HEK293 (cell line): ENCODE results near the gene TRPM8.
A peak's percentile ranks its signal among the peaks of the same experiment; 100 is the strongest.

Experiments used
- KLF9 ChIP-seq: fragments of 450-650 bp; formaldehyde crosslinking; IDR thresholded peaks from 2 replicates; pipeline ENCODE4 v1.5.1; 2016; ENCODE audit warnings: missing biosample characterization, missing genetic modification characterization, low read depth
- MYNN ChIP-seq: fragments of 450-650 bp; formaldehyde crosslinking; IDR thresholded peaks from 2 replicates; pipeline ENCODE4 v1.5.1; 2016; ENCODE audit warnings: missing biosample characterization, missing genetic modification characterization, borderline replicate concordance
- MZF1 ChIP-seq: fragments of 450-650 bp; formaldehyde crosslinking; IDR thresholded peaks from 2 replicates; pipeline ENCODE4 v1.5.1; 2017; ENCODE audit warnings: missing biosample characterization, missing genetic modification characterization, borderline replicate concordance
- PRDM2 ChIP-seq: fragments of 450-650 bp; formaldehyde crosslinking; IDR thresholded peaks from 2 replicates; pipeline ENCODE4 v1.5.1; 2016; ENCODE audit warnings: missing biosample characterization, missing genetic modification characterization, borderline replicate concordance
- SETDB1 ChIP-seq: IDR thresholded peaks from one replicate; pipeline ENCODE4 v1.6.1; 2017; ENCODE audit warnings: mild to moderate bottlenecking, low read length, moderate library complexity, mixed read lengths; ENCODE audit not compliant: insufficient read length
- YY1 ChIP-seq: fragments of 450-650 bp; formaldehyde crosslinking; IDR thresholded peaks from 2 replicates; pipeline ENCODE4 v1.5.1; 2018; ENCODE audit warnings: missing biosample characterization, missing genetic modification characterization
- ZFHX2 ChIP-seq: fragments of 450-650 bp; formaldehyde crosslinking; conservative IDR thresholded peaks from 2 replicates; pipeline ENCODE4 v1.5.1; 2016; ENCODE audit warnings: missing biosample characterization, missing genetic modification characterization
- ZNF148 ChIP-seq: fragments of 450-650 bp; formaldehyde crosslinking; IDR thresholded peaks from 2 replicates; pipeline ENCODE4 v1.5.0; 2017; ENCODE audit warnings: missing biosample characterization, missing genetic modification characterization, borderline replicate concordance
- ZNF155 ChIP-seq: fragments of 450-650 bp; formaldehyde crosslinking; IDR thresholded peaks from 2 replicates; pipeline ENCODE4 v1.5.1; 2016; ENCODE audit warnings: missing biosample characterization, missing genetic modification characterization
- ZNF302 ChIP-seq: fragments of 450-650 bp; formaldehyde crosslinking; IDR thresholded peaks from 2 replicates; pipeline ENCODE4 v1.5.1; 2016; ENCODE audit warnings: missing biosample characterization, missing genetic modification characterization, low read depth
- ZNF335 ChIP-seq: fragments of 450-650 bp; formaldehyde crosslinking; conservative IDR thresholded peaks from 2 replicates; pipeline ENCODE4 v1.5.1; 2016; ENCODE audit warnings: missing biosample characterization, missing genetic modification characterization
- ZNF341 ChIP-seq: fragments of 450-650 bp; formaldehyde crosslinking; IDR thresholded peaks from 2 replicates; pipeline ENCODE4; 2016; ENCODE audit warnings: low read depth, missing biosample characterization, missing genetic modification characterization
- ZNF449 ChIP-seq: fragments of 450-650 bp; formaldehyde crosslinking; IDR thresholded peaks from 2 replicates; pipeline ENCODE4 v1.5.1; 2017; ENCODE audit warnings: missing biosample characterization, mild to moderate bottlenecking, missing genetic modification characterization, moderate library complexity
- ZNF501 ChIP-seq: fragments of 450-650 bp; formaldehyde crosslinking; IDR thresholded peaks from 2 replicates; pipeline ENCODE4 v1.5.1; 2016; ENCODE audit warnings: missing biosample characterization, missing genetic modification characterization
- ZNF544 ChIP-seq: fragments of 450-650 bp; formaldehyde crosslinking; IDR thresholded peaks from 2 replicates; pipeline ENCODE4 v1.5.0; 2017; ENCODE audit warnings: missing biosample characterization, missing genetic modification characterization
- ZNF571 ChIP-seq: fragments of 450-650 bp; formaldehyde crosslinking; IDR thresholded peaks from 2 replicates; pipeline ENCODE4 v1.5.0; 2017; ENCODE audit warnings: missing biosample characterization, missing genetic modification characterization
- ZNF626 ChIP-seq: fragments of 450-650 bp; sonication (Bioruptor Pico); formaldehyde crosslinking; IDR thresholded peaks from 2 replicates; pipeline ENCODE4 v1.5.1; 2018; ENCODE audit warnings: missing biosample characterization, missing genetic modification characterization, inconsistent platforms
- ZNF747 ChIP-seq: fragments of 450-650 bp; formaldehyde crosslinking; IDR thresholded peaks from 2 replicates; pipeline ENCODE4 v1.5.1; 2016; ENCODE audit warnings: missing biosample characterization, missing genetic modification characterization
- ZNF792 ChIP-seq: fragments of 450-650 bp; formaldehyde crosslinking; IDR thresholded peaks from 2 replicates; pipeline ENCODE4 v1.5.1; 2016; ENCODE audit warnings: missing biosample characterization, missing genetic modification characterization
- ZSCAN4 ChIP-seq: fragments of 450-650 bp; formaldehyde crosslinking; IDR thresholded peaks from 2 replicates; pipeline ENCODE4 v1.5.1; 2017; ENCODE audit warnings: missing biosample characterization, missing genetic modification characterization
- TF ChIP-seq, protein P1 (sequence below): fragments of 450-650 bp; formaldehyde crosslinking; IDR thresholded peaks from 2 replicates; pipeline ENCODE4 v1.5.1; 2016; ENCODE audit warnings: missing biosample characterization, missing genetic modification characterization
- TF ChIP-seq, protein P2 (sequence below): fragments of 450-650 bp; formaldehyde crosslinking; IDR thresholded peaks from 2 replicates; pipeline ENCODE4 v1.5.1; 2016; ENCODE audit warnings: missing biosample characterization, missing genetic modification characterization

Gene TRPM8

DNA sequence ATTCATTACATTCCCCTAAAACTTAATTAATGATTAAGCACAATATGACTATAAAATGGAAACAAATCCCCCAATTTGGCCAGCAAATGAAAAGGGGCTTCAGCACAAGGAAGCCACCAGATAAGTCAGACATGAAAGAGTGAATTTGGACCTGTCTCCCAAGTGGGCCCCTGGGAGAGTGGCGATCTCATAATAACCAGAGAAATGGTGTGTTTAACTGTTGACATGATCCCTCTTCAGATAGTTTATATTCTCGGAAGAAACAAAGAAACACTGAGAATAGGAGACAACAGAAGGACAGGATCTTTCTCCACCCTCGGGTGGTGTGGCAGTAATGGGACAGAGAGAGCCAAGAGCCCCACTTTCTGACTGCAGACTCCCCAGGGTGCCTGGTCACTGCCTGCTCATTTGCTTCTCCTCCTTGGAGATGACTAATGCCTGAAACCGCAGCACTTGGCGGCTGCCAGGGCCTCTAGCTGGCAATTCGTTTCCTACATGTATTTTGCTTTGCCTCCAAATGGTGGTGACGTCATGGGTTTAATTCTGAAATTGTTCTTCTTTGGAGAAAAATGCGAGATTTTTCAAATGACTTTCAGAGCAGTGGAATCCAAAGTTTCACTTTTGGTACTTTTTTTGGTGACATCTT, 86.9 kb downstream of the TRPM8 start (continued):
- no peak for TF ChIP-seq ZSCAN4
- TF ChIP-seq ZNF148 (tag by site-specific recombination) = no peak
- TF ChIP-seq ZNF747 (tag by site-specific recombination) = no peak
- no peak for TF ChIP-seq PRDM2 (tag by site-specific recombination)
- TF ChIP-seq ZNF335 = peak; percentile 69
- no peak for TF ChIP-seq ZNF626 (tag by site-specific recombination)
- no peak for TF ChIP-seq ZNF544 (tag by site-specific recombination)
- no peak for TF ChIP-seq MYNN (tag by site-specific recombination)
- TF ChIP-seq SETDB1 = no peak
- TF ChIP-seq ZNF302 (tag by site-specific recombination) = no peak
- TF ChIP-seq MZF1 (tag by site-specific recombination) = no peak
- no peak for TF ChIP-seq ZFHX2 (tag by site-specific recombination)
- no peak for TF ChIP-seq ZNF571
- no peak for TF ChIP-seq ZNF501 (tag by site-specific recombination)
- no peak for TF ChIP-seq ZNF341 (tag by site-specific recombination)
- TF ChIP-seq, protein P1, sequence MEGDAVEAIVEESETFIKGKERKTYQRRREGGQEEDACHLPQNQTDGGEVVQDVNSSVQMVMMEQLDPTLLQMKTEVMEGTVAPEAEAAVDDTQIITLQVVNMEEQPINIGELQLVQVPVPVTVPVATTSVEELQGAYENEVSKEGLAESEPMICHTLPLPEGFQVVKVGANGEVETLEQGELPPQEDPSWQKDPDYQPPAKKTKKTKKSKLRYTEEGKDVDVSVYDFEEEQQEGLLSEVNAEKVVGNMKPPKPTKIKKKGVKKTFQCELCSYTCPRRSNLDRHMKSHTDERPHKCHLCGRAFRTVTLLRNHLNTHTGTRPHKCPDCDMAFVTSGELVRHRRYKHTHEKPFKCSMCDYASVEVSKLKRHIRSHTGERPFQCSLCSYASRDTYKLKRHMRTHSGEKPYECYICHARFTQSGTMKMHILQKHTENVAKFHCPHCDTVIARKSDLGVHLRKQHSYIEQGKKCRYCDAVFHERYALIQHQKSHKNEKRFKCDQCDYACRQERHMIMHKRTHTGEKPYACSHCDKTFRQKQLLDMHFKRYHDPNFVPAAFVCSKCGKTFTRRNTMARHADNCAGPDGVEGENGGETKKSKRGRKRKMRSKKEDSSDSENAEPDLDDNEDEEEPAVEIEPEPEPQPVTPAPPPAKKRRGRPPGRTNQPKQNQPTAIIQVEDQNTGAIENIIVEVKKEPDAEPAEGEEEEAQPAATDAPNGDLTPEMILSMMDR (tag by site-specific recombination) = no peak
- TF ChIP-seq, protein P2, sequence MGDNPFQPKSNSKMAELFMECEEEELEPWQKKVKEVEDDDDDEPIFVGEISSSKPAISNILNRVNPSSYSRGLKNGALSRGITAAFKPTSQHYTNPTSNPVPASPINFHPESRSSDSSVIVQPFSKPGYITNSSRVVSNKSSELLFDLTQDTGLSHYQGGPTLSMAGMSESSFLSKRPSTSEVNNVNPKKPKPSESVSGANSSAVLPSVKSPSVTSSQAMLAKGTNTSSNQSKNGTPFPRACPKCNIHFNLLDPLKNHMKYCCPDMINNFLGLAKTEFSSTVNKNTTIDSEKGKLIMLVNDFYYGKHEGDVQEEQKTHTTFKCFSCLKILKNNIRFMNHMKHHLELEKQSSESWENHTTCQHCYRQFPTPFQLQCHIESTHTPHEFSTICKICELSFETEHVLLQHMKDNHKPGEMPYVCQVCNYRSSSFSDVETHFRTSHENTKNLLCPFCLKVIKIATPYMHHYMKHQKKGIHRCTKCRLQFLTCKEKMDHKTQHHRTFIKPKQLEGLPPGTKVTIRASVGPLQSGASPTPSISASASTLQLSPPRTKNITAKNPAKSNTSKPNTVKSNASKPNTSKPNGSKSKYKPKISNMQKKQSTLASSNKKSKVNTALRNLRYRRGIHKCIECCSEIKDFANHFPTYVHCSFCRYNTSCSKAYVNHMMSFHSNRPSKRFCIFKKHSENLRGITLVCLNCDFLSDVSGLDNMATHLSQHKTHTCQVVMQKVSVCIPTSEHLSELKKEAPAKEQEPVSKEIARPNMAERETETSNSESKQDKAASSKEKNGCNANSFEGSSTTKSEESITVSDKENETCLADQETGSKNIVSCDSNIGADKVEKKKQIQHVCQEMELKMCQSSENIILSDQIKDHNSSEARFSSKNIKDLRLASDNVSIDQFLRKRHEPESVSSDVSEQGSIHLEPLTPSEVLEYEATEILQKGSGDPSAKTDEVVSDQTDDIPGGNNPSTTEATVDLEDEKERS = no peak
- TF ChIP-seq YY1 (tag by site-specific recombination) = no peak
- TF ChIP-seq ZNF449 = no peak; the same call in 1 of the 2 replicates
- no peak for TF ChIP-seq ZNF155 (tag by site-specific recombination)
- no peak for TF ChIP-seq KLF9 (tag by site-specific recombination)
- TF ChIP-seq ZNF792 (tag by site-specific recombination) = no peak
